GM20431 (cell line): ENCODE measurements around the gene CD1E.

ENCODE experiments used
- in situ Hi-C: fragments of 300-500 bp; cut with MseI, MboI; formaldehyde crosslinking; loops from one replicate; pipeline ENCODE4 v1.15.0; 2020; ENCODE audit warnings: low sequenced_read_pairs; ENCODE audit not compliant: unreplicated experiment

Gene CD1E

DNA sequence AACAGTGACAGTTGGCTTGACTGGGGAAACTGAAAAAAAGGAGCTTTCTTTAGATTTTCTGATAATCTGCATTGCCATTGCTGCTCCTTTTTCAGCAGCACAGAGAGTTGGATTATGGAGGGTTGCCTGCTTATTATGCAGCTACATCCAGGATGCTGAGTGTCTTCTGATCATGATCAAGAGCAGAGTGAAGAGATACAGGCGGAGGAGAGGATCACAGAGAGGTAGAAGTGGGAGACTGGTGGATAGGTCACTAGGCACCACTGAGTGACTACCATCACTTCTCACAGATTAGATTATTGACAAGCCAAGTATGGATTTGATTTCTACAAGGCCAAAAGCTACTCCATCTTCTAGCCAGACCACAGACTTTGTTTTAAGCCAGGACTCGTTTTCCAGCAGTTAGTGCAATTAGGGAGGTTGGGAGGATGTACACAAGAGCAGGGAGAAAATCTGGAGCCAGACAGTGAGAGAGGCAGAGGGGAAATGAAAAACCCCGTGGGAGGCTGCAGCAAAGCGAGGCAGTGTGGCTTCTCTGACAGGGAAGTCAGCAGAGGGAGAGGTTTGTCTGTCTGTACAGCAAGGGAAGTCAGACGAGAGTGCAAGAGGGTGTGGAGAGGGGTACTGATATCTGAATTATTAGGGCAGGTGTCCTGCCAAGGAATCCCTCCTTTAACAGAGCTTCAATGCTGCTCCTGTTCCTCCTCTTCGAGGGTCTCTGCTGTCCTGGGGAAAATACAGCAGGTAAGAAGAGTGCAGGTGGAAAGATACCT lies at the start of gene CD1E:
Gene CD1E, plus strand, starts transcription at position 592 of the 773 bp plus-strand sequence. Its CDS starts 95 bp downstream, at position 687.
- in situ Hi-C loops = no loop called here

DNA sequence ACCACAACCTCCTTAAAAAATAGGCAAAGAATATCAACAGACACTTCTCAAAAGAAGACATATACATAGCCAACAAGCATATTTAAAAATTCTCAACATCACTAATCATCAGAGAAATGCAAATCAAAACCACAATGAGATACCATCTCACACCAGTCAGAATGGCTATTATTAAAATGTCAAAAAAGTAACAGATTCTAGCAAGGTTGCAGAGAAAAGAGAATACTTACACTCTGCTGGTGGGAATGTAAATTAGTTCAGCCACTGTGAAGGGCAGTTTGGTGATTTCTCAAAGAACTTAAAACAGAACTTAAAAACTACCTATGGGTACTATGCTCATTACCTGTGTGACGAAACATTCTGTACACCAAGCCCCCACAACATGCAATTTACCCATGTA lies 43.1 kb upstream of the CD1E start:
- in situ Hi-C loops = no loop called here

DNA sequence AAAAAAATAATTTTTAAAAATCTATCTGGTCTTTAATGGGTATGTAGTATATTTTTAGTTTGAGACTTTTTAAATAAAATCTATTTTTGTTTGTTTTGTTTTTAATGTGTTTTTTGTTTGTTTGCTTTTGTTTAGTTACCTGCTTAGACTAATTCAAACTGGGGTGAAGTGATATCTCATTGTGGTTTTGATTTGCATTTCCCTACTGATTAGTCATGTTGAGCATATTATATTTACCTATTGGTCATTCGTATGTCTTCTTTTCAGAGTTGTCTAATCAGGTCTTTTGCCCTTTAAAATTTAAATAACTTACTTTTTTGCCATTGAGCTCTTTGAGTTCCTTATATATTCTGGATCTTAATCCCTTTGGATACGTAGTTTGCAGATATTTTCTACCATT lies 42.6 kb upstream of the CD1E start:
- in situ Hi-C loops = no loop called here

DNA sequence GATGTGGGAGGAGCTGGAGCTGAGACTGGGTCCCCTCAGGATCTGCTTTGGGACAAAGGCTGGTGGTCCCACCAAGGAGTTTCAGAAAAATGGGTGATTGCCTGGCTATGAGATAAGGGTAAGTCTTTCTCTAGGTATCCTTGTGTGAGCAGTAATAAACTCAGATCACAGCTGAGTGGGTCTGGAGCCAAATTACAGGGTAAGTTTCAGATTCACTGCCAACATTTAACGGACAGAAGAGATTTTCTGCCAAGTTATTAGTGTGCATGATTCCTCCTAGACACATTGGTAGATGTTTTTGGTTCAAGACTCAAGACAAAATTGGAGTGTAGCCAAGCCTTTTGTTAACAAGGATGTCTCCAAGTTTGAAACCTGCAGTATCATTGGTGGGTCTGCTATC lies 29.8 kb upstream of the CD1E start:
- in situ Hi-C loops = no loop called here

DNA sequence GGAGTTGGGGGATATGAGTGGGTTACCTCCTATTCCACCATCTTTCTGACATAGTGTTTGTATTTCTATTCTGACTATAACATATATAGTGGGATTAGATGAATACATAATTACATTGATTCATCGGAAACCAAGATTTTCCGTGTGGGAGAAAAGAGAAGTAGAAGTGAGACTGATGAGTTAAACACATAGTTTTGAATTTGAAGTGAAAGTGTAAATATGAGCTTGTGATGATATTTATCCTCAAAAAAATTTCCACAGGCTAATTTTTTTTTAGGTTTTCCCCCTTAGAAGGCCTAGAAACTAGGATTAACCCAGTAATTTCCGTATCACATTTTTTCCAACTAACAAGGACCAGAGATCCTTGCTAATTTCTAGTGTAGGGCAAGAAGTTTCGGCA lies 29.3 kb upstream of the CD1E start:
- in situ Hi-C loops = no loop called here

DNA sequence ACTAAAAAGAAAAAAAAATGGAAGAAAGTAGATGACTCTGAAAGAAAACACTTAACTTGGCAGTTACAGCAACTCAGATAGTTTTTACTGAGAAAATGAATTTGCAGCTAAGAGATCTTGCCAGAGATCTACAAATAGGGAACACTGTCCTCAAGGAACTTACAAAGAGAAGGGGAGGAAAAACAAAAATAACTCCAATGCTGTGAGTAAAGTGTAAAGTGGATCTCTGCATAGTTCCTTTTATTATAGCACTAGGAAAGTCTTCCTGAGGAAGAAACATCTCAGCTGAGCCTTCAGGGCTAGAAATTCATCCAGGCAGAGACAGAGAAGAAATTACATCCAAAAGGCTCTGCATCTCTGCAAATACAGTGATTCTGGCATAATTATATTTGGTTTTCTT lies 26.2 kb upstream of the CD1E start:
- in situ Hi-C loops = loop anchor here (25.0 kb wide), 1 partner anchor 115 kb away; no protein-coding TSS in a partner anchor

DNA sequence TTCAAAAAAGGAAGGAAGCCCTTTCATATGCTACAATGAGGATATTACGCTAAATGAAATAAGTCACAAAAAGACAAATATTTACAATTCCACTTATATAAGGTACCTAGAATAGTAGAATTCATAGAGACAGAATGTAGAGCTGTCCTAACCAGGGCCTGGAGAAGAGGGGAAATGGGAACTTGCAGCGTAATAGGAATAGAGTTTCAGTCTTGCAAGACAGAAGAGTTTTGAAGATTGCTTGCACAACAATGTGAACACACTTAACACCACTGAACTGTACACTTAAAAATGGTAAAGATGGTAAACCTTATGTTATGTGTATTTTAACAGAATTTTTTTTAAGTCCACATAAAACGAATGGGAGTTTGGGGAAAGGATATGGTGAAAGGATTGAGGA lies 25.3 kb upstream of the CD1E start:
- in situ Hi-C loops = loop anchor here (25.0 kb wide), 1 partner anchor 116 kb away; no protein-coding TSS in a partner anchor

DNA sequence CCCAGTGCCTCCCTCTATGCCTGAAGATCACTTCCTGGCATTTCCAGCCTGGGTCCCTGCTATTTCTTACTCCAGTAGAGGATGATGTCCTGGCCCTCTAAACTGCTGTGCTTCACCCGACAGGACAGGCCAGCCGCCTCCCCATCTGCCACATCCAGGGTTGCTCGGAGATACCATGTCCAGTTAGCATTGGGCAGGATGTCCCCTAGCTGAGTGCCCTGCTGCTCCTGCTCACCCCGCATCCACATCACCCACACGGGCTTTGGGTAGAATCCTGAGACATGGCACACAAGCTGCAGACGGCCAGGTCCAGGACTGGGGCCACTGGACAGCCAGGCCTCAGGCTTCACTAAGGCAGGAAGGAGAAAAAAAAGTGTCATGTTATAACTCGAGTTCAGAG lies 24.4 kb upstream of the CD1E start:
- in situ Hi-C loops = loop anchor here (25.0 kb wide), 1 partner anchor 117 kb away; no protein-coding TSS in a partner anchor

DNA sequence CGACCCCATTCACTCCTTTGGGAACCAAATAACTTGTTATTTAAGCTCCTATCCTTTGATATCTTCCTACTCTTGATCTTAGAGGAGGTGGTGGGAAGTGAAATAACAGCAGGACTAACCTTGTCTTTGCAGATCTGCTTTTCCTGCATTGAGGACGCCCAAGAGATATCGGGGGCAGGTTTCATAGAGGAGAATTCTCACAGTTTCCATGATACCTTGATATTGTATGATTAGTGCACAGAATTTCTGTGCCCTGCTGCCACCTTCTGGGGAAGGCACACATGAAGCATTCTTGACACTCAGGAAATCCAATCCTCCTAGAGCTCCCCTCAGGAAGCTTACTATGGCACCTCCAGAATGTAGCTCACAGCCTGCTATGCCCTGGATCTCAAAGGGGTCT lies 24.0 kb upstream of the CD1E start:
- in situ Hi-C loops = loop anchor here (25.0 kb wide), 1 partner anchor 117 kb away; no protein-coding TSS in a partner anchor

DNA sequence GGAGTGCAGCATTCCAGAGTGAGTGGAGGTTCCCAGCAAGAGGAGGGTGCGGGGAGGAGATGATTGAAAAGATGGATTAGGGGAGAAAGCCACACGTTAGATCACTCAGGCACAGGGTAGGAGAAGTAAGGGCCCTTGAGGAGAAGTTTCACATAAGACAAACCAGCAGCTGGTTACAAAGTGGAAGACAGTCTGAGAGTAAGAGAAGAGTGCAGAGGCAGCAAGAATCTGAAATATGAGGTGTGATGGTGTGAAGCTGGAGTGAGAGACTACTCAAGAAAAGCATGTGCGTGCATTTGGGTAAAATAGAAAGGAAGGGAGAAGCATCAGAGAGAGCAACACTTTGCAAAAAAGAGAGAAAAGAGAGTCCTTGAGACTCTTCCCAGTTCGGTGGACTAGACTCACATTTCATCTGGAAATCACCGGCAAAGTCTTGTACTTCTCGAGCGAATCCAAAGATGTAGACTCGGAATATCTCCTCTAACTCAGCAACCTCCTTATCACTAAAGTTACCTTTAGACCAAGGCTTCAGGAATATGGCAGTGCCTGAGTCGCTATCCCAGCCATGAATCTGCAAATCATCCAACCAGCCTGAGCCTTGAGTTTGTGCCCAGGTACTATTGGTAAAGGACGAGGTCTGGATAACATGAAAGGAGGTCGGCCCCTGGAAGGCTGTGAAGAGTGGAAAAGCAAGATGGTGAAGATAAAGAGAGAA lies 23.1 kb upstream of the CD1E start:
- in situ Hi-C loops = loop anchor here (25.0 kb wide), 1 partner anchor 118 kb away; no protein-coding TSS in a partner anchor

DNA sequence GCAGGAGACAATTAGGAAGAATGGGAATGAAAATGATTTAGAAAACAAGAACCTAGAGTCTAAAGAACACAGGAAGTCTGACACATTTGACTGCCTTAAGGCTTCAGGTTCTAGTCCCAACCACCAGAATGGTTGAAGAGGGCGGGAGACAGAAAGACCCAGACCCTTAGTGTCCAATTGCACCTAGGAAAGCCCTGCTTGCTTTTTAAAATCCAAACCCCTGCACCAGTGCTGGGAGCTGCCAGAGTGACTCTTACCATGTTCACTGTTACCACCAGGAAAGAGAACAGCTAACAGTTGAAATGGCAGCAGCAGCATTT lies 22.6 kb upstream of the CD1E start:
- in situ Hi-C loops = loop anchor here (25.0 kb wide), 1 partner anchor 119 kb away; no protein-coding TSS in a partner anchor

DNA sequence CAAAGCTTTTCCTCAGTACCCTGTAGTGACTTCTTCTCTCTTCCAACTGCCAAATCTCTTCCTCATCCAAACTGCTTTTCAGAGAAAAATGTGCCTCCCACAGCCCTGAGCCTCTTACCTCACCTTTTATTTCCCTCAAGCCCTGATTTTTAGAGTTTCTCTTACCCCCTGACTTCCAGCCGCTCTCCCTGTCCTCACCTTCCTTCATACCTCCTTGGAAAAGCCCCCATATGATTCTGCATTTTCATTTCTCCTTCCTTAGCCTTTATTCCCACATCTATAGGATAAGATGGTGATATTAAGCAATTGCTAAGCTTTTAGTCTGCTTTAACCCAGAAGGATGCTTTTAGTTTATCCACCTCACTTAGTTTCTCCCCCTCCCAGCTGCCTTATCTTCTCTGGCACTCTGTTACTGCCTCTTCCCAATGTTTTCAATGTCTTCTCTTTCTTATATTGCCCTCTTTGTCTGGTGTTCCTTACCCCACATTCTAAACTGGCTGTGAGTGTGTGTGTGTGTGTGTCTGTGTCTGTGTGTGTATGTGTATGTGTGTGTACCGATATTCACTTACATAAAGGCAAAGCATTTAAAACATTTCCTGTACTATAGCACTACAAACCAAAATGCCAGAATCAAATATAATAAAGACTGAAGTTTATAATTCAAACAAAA lies 22.1 kb upstream of the CD1E start, which contains the start of gene CD1B:
Gene CD1B, minus strand, starts transcription at position 51 of the 670 bp plus-strand sequence. CDS start 108 bp downstream, outside the sequence.
- in situ Hi-C loops = loop anchor here (25.0 kb wide), 1 partner anchor 119 kb away; no protein-coding TSS in a partner anchor

DNA sequence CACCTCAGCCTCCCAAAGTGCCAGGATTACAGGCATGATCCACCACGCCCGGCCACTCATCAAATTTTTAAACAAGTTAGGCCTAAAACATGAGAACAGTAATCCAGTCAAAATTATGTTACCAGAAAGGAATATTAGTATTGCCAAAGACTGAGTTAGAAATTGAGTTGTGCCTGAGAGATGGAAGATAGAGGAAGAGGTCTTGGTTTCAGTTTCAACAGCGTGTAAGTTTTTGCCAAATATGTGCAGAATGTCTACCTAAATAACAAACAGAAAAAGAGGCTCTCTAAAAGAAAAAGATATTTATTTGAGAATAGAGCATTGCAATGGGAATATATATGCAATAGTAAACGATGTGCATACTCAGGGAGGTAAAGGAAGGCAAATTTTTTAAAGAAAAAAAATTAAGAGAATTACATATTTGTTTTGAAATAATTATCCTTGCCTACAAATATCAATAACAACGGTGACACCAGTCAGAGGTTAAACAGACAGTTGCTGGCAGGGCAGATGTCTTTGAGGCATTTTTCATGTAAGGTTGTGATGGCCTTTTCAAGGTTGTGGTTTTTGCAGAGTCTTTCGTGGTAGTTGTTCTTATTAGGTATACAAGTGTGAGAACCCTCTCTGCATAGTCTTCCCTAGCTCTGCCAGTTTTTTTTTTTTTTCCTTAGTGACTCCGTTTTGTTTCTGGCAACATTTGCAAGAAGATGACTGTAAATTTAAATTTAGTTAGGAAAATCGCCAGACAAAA lies 20.1 kb upstream of the CD1E start:
- in situ Hi-C loops = loop anchor here (25.0 kb wide), 1 partner anchor 121 kb away; no protein-coding TSS in a partner anchor

DNA sequence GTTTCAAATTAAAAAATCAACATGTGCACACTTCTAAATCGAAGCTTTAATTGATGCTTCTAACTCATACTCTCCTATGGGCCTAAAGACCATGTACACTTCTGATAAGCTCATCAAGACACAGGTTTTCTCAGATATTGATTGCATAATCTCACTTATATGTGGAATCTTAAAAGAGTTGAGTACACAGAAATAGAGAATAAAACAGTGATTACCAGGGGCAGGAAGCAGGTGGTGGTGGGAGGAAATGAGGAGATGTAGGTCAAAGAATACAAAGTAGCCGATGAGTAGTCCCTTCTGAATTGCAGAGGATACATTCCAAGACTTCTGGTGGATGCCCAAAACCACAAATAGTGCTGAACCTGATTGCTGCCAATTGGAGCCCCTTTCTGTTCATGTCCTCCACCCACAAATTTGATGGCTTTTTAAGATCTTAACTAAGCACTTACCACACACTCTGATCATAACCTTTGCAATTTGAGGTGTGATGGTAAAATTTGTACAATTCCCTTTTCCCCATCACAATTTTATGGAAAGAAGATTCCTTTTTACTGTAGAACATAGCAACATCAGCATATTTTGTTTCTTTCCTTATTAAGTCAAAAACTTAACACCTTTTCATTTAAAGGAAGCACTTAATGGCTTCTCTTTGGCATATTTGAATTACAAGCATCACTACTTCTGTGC lies 19.0 kb upstream of the CD1E start:
- in situ Hi-C loops = loop anchor here (25.0 kb wide), 1 partner anchor 122 kb away; no protein-coding TSS in a partner anchor

DNA sequence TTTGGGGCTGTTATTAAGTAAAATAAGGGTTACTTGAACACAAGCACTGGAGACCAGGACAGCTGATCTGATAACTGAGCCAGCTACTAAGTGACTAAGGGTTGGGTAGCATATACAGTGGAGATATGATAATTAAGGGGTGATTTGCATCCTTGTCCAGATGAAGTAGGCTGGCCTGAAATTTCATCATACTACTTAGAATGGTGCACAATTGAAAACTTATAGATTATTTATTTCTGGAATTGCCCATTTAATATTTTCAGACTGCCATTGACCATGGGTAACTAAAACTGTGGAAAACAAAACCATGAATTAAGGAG lies 18.5 kb upstream of the CD1E start:
- in situ Hi-C loops = loop anchor here (25.0 kb wide), 1 partner anchor 123 kb away; no protein-coding TSS in a partner anchor

DNA sequence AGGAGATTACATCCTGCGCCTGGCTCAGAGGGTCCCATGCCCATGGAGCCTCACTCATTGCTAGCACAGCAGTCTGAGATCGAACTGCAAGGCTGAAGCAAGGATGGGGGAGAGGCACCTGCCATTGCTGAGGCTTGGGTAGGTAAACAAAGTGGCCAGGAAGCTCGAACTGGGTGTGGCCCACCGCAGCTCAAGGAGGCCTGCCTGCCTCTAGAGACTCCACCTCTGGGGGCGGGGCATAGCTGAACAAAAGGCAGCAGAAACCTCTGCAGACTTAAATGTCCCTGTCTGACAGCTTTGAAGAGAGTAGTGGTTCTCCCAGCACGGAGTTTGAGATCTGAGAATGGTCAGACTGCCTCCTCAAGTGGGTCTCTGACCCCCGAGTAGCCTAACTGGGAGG lies 17.3 kb upstream of the CD1E start:
- in situ Hi-C loops = loop anchor here (25.0 kb wide), 1 partner anchor 124 kb away; no protein-coding TSS in a partner anchor

DNA sequence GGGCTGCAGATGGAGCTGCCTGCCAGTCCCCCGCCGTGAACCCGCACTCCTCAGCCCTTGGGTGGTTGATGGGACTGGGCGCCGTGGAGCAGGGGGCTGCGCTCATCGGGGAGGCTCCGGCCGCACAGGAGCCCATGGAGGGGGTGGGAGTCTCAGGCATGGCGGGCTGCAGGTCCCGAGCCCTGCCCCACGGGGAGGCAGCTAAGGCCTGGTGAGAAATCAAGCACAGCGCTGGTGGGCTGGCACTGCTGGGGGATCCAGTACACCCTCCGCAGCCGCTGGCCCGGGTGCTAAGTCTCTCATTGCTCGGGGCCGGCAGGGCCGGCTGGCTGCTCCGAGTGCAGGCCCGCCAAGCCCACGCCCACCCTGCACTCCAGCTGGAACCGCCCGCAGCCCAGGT lies 4.7 kb upstream of the CD1E start:
- in situ Hi-C loops = loop anchor here (25.0 kb wide), 1 partner anchor 137 kb away; no protein-coding TSS in a partner anchor

DNA sequence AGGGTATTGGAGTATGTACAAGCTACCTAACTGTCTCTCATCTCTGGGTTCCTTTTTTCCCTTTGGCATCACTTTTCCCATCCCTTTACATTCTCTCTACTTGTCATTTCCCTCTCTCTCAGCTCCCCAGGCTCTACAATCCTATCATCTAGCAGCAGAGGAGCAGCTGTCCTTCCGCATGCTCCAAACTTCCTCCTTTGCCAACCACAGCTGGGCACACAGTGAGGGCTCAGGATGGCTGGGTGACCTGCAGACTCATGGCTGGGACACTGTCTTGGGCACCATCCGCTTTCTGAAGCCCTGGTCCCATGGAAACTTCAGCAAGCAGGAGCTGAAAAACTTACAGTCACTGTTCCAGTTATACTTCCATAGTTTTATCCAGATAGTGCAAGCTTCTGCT lies 561 bp downstream of the CD1E start:
- in situ Hi-C loops = no loop called here

DNA sequence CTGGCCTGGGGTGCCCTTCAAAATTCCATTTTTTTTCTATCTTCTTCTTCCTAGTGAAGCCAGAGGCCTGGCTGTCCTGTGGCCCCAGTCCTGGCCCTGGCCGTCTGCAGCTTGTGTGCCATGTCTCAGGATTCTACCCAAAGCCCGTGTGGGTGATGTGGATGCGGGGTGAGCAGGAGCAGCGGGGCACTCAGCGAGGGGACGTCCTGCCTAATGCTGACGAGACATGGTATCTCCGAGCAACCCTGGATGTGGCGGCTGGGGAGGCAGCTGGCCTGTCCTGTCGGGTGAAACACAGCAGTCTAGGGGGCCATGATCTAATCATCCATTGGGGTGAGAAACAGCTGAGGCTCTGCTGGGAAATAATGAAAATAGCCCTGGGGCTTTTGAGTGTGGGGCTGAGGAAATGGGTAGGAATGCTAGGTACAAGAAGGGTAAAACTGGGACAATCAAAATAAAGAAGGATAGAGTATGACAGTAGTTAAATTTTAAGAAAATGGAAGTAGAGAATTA lies 2.1 kb downstream of the CD1E start:
- in situ Hi-C loops = no loop called here
